Epidermal melanocyte (primary cell): Measurements from ENCODE around the gene TTC9B.

ENCODE experiments used
- DNase-seq: peaks from one replicate; pipeline ENCODE4 v3.0.0; 2011; ENCODE audit warnings: low spot score; ENCODE audit not compliant: insufficient read length

Gene TTC9B

GRCh38 chr19:40216013-40216776 lies 2.0 kb downstream of the TTC9B start:
- no peak for DNase-seq

- DNase-seq: no peak
Measured at GRCh38 chr19:40214936-40215335, 3.2 kb downstream of the TTC9B start.

GRCh38 chr19:40213882-40214570 lies 4.2 kb downstream of the TTC9B start:
- DNase-seq: no peak

DNA sequence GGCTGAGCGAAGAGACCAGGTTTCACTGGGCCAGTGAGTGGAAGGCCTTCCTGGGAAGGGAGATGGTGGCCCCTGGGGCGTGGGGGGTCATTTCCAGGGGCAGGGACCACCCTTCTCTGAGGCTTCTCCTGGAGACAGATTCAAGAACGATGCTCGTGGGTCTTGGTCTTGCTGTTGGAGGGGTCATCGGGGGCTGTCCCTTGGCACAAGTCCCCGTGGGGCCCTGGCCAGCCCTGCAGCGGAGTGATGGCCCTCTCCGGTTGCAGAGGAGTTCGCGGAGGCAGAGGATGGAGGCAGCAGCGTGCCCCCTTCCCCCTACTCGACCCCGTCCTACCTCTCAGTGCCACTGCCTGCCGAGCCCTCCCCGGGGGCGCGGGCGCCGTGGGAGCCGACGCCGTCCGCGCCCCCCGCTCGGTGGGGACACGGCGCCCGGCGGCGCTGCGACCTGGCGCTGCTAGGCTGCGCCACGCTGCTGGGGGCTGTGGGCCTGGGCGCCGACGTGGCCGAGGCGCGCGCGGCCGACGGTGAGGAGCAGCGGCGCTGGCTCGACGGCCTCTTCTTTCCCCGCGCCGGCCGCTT lies 4.8 kb downstream of the TTC9B start:
- no peak for DNase-seq

- no peak for DNase-seq
Measured at GRCh38 chr19:40210889-40211288, 7.3 kb downstream of the TTC9B start.

DNA sequence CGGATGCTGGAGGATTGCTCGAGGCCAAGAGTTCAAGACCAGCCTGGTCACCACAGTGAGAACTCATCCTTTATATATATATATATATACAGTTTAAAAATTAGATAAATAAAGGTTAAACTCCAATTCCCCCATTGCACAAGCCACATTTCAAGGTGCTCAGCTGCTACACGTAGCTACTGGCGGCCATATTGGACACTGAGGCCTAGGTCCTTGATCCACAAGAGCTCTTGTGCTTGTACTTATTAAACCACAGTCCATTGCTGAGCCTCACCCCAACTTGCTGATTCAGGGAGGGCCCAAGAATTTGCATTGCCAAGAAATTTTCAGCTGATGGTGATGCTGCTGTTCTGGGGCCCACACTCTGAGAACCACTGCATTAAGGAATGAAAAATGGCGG lies 9.6 kb downstream of the TTC9B start:
- DNase-seq: no peak

DNA sequence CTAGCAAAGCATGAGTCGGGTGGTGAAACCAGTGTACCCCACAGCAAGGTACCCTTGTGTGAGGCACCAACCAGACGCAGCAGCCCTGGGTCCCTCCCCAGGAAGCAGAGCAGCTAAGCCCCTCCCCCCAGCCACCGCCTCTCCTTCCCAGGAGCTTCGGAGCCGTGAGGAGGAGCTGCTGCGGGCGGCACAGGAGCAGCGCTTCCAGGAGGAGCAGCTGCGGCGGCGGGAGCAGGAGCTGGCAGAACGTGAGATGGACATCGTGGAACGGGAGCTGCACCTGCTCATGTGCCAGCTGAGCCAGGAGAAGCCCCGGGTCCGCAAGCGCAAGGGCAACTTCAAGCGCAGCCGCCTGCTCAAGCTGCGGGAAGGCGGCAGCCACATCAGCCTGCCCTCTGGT lies 12.4 kb downstream of the TTC9B start:
- no peak for DNase-seq

- DNase-seq: no peak
Measured at GRCh38 chr19:40204381-40204780, 13.8 kb downstream of the TTC9B start.

DNA sequence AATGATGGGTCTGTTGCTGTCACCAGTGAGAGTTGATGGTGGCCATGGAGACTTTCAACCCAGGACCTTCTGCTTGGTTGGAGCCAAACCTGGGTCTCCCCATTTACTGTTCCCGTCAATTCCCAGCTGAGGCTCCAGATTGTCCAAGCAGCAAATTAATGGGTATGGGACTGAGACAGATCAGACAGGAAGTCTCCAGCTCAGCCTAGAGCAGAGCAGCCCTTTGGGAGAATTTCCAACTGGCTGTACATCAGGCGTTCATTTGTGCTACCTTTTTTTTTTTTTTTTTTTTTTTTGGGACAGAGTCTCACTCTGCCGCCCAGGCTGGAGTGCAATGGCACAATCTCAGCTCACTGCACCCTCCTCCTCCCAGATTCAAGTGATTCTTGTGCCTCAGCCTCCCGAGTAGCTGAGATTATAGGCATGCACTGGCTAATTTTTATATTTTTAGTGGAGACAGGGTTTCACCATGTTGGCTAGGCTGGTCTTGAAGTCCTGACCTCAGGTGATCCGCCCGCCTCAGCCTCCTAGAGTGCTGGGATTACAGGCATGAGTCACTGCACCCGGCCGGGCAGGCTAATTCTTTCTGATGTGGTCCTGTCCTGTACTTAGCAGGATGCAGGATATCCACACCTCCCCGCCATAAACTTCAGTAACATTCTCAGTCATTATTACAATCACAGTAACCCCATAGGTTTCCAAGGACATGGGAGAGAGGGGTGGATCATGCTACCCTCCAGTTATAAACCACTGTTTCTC lies 17.7 kb downstream of the TTC9B start:
- no peak for DNase-seq

- DNase-seq: no peak
Measured at GRCh38 chr19:40198272-40198990, 19.8 kb downstream of the TTC9B start.

GRCh38 chr19:40193587-40193849 lies 24.7 kb downstream of the TTC9B start:
- peak; percentile 12 for DNase-seq

DNA sequence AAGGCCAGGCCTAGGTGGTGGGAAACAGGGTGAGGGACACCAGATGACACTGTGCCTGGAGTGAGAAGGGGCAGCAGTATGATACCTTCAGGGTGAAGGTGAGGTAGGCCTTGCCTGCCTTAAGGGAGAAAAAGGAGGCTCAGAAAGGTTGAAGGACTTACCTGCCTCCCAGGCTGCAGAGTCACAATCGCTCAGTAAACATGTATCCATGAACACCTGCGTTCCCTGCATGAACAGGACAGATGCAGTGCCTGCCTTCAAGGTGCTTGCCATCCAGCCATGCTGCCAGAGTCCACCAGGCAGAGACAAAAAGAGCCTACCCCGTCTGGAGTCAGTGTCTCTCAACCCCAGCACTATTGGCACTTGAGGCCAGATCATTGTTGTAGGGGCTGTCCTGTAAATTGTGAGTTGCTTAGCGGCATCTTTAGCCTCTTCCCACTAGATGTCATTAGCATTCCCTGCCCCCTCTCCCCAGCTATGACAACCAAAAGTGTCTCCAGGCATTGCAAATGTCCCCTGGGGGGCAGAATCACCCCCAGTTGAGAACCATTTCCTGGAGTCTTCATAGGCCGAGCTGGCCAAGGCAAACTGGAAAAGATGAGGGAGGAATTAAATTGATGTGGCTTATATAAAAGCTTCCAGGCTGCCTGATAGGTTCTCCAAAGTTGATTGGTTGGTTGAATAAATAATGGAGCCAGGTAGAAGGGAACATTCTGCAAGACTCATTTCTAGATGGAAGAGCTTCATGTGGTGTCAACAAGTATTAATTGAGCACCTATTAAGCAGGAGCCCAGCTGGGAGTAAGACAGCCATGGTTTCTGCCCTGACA lies 25.2 kb downstream of the TTC9B start:
- DNase-seq: peak; percentile 11

DNA sequence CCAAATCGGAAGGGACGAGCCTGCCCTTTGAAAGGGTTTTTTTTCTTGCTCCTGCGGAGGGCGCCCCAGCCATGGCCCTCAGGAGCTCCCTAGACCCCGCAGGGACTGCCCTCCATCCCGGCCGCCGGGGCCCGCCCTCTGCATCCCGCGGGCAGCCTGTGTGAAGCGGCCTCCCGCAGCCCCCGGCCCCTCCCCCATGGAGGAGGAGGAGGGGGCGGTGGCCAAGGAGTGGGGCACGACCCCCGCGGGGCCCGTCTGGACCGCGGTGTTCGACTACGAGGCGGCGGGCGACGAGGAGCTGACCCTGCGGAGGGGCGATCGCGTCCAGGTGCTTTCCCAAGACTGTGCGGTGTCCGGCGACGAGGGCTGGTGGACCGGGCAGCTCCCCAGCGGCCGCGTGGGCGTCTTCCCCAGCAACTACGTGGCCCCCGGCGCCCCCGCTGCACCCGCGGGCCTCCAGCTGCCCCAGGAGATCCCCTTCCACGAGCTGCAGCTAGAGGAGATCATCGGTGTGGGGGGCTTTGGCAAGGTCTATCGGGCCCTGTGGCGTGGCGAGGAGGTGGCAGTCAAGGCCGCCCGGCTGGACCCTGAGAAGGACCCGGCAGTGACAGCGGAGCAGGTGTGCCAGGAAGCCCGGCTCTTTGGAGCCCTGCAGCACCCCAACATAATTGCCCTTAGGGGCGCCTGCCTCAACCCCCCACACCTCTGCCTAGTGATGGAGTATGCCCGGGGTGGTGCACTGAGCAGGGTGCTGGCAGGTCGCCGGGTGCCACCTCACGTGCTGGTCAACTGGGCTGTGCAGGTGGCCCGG lies 26.1 kb downstream of the TTC9B start:
- no peak for DNase-seq

DNA sequence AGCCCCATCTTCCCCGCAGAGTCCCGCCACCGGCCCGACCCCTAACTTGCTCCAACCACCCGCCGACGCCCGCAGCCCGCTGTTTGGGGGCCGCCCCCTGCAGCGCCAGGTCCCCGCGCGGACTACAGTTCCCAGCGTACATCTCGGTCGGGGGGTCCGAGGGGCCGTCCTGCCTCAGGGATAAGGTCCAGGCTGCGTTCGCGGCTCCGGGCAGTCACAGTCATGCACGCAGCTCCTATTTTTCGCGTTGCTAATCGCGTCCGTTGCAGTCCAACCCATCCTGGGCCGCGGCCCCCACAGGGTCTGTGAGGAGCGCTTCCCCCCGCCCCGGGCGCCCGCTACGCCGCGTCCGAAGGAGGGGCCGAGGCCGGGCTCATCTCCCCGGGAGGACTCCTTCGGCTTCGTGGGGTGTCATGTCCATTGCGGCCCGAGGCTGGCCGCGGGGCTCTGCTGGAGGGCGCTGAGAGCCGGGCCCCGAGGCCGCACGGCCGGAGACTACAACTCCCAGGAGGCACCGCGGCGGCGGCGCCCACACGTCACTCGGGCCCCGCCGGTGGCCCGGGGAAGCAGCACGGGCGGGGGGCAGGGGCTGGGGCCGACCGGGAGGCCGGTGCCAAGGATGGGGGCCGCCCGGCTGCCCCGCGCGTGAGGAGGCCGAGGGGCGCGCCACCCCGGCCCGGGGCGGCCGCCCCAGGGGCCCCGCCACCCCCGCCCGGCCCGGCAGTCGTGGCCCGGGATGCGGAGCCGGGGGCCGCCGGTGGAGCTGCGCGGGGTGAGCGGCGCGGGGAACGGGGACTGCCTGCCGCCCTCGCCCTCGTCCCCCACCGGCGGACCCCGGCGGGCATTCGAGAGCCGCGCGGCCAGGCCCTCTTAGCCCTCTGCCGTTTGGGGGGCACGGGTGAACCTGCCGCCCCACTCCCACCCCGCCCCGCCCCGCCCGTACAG lies 27.0 kb downstream of the TTC9B start, which contains the start of gene MAP3K10:
MAP3K10 (plus strand) TSS at position 536 of the 945 bp plus-strand sequence. CDS start 606 bp downstream, outside the sequence.
- peak; percentile 75 for DNase-seq

DNA sequence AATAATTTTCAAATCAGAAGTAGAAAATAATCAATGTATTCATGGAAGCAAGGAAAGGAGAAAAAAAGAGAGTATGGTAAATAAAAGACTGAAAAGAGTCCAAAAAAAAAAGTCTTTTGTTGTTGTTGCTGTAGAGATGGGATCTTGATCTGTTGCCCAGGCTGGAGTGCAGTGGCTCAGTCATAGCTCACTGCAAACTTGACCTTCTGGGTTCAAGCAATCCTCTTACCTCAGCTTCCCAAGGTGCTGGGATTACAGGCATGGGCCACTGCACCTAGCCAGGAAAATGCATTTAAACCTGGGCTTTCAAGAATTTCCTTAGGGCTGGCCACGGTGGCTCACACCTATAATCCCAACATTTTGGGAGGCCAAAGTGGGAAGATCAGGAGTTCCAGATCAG lies 33.9 kb downstream of the TTC9B start:
- DNase-seq: no peak

- DNase-seq: no peak
Measured at GRCh38 chr19:40178756-40179155, 39.4 kb downstream of the TTC9B start.

DNA sequence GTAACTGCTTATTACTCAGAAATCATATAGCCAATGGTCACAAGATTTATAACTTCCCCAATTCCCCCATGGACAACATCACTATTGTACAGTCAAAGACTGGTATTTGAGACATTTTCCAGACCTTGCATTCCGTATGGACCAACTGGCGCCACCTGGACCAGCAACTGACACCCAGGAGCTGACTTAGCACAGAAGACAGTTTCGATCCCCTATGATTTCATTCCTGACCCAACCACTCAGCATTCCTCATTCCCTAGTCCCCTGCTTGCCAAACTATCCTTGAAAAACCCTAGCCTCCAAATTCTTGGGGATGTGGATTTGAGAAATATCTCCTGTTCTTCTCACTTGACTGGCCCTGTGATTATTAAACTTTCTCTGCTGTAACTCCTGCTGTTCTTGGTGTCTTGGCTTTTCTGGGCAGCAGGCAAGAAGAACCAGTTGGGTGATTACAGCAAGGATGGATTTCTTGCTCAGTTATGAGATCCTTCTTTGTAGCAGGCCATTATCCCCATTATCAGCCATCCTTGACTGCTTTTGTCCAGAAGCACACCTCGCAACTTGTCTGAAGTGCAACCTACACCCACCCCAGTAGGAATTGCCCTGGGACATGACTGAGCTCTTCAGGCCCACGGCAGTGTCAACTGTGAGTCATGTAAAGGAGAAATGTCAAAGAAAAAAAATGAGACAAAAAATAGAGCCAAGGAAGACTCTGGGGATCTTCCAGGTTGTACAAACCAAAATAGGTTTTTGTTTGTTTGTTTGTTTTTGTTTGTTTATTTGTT lies 40.7 kb downstream of the TTC9B start:
- no peak for DNase-seq

GRCh38 chr19:40175820-40176219 lies 42.4 kb downstream of the TTC9B start:
- no peak for DNase-seq
